Fibroblast of upper back skin (primary cell): Measurements from ENCODE around the gene RGS7.
A peak's percentile ranks its signal among the peaks of the same experiment; 100 is the strongest.
"Not testable (repeated sequence)": the region's sequence is repeated elsewhere in the genome, so short reads cannot be mapped to it uniquely, and the experiment has no call there.

Experiments
- DNase-seq: peaks from one replicate; pipeline ENCODE4 v3.0.0-alpha.2; 2013

RGS7 gene

GRCh38 chr1:240763095-240763494 is 593.9 kb downstream of the RGS7 start:
- not testable (repeated sequence) for DNase-seq

- DNase-seq = not testable (repeated sequence)
Observed at GRCh38 chr1:240762471-240762987, 594.5 kb downstream of the RGS7 start.

GRCh38 chr1:240758777-240759176 is 598.2 kb downstream of the RGS7 start:
- DNase-seq = not testable (repeated sequence)

GRCh38 chr1:240758296-240758695 is 598.7 kb downstream of the RGS7 start:
- DNase-seq = no peak

GRCh38 chr1:240747907-240748306 is 609.1 kb downstream of the RGS7 start:
- no peak for DNase-seq

- DNase-seq = no peak
Observed at GRCh38 chr1:240743705-240744104, 613.3 kb downstream of the RGS7 start.

- DNase-seq = peak; percentile 34
Observed at GRCh38 chr1:240739754-240740153, 617.3 kb downstream of the RGS7 start.

GRCh38 chr1:240739139-240739538 is 617.9 kb downstream of the RGS7 start:
- peak; percentile 54 for DNase-seq

GRCh38 chr1:240737766-240738265 is 619.2 kb downstream of the RGS7 start:
- DNase-seq = no peak

GRCh38 chr1:240737298-240737697 is 619.7 kb downstream of the RGS7 start:
- DNase-seq = peak; percentile 69

GRCh38 chr1:240734705-240735104 is 622.3 kb downstream of the RGS7 start:
- not testable (repeated sequence) for DNase-seq

GRCh38 chr1:240734001-240734400 is 623.0 kb downstream of the RGS7 start:
- DNase-seq = no peak

GRCh38 chr1:240732390-240732789 is 624.6 kb downstream of the RGS7 start:
- peak; percentile 75 for DNase-seq
